Kidney epithelial cell (primary cell): ENCODE data around the gene UBE2D2. TPM values are rescaled to one million over a fixed set of nuclear protein-coding genes. Genes with fewer than 3 reads are reported as not detected.

Experiments
- DNase-seq: peaks from one replicate; pipeline ENCODE4 v3.0.0-alpha.2; 2010; ENCODE audit warnings: low read depth
- H3K27me3 ChIP-seq: 2 replicates; pipeline ENCODE4 v1.6.0; 2011; ENCODE audit warnings: low read length; ENCODE audit not compliant: control insufficient read depth, insufficient read depth
- H3K36me3 ChIP-seq: 2 replicates; pipeline ENCODE4 v1.5.1; 2011; ENCODE audit warnings: low read length; ENCODE audit not compliant: control insufficient read depth, insufficient read depth
- H3K4me3 ChIP-seq: 2 replicates; pipeline ENCODE4 v1.5.1; 2011; ENCODE audit warnings: low read depth, mild to moderate bottlenecking, control low read depth, low read length
- CTCF ChIP-seq: IDR thresholded peaks from 2 replicates; pipeline ENCODE4 v1.5.1; 2011; ENCODE audit warnings: mild to moderate bottlenecking, moderate library complexity, low read length, control low read depth, inconsistent platforms; ENCODE audit not compliant: insufficient read depth, poor library complexity, severe bottlenecking
- total RNA-seq: library from RNA; depleted of rRNA; stranded (reverse); fragments of >200 nt; gene quantifications from 2 replicates; pipeline ENCODE4 v1.2.3, GENCODE V29; 2015

Gene UBE2D2
- total RNA-seq, 1 donor from 2014 or later, result 120 TPM

GRCh38 chr5:139658928-139659667 lies 98.0 kb downstream of the UBE2D2 start:
- Histone ChIP-seq H3K36me3 (peaks cover 2% of the 10 kb centered on the region), H3K4me3 (peak overlapping the region; percentile 9), H3K27me3 (no peaks in the 10 kb centered on the region)
- DNase-seq, result no peak
- TF ChIP-seq CTCF, result no peak

GRCh38 chr5:139659695-139660101 lies 98.6 kb downstream of the UBE2D2 start:
- no peak for DNase-seq
- peak overlapping the region; percentile 9 for H3K4me3 ChIP-seq
- no peaks in the 10 kb centered on the region for H3K27me3 ChIP-seq
- peaks cover 2% of the 10 kb centered on the region for H3K36me3 ChIP-seq
- no peak for TF ChIP-seq CTCF

- no peak for TF ChIP-seq CTCF
- no peaks in the 10 kb centered on the region for H3K27me3 ChIP-seq
- DNase-seq, result no peak
- H3K36me3 ChIP-seq, result peaks cover 2% of the 10 kb centered on the region
- no peak overlapping the region for H3K4me3 ChIP-seq
These were observed 99.2 kb downstream of the UBE2D2 start for GRCh38 chr5:139660105-139660922.

GRCh38 chr5:139660923-139661814 lies 100.0 kb downstream of the UBE2D2 start:
- peak; percentile 74 for DNase-seq
- no peak for TF ChIP-seq CTCF
- no peak overlapping the region for H3K4me3 ChIP-seq

GRCh38 chr5:139662617-139663016 lies 101.5 kb downstream of the UBE2D2 start:
- no peaks in the 10 kb centered on the region for H3K36me3 ChIP-seq
- H3K27me3 ChIP-seq, result no peaks in the 10 kb centered on the region
- TF ChIP-seq CTCF, result no peak
- no peak overlapping the region for H3K4me3 ChIP-seq
- DNase-seq, result no peak

More at GRCh38 chr5:139660923-139661814, 100.0 kb downstream of the UBE2D2 start:
- Histone ChIP-seq H3K36me3 (peaks cover 2% of the 10 kb centered on the region), H3K27me3 (no peaks in the 10 kb centered on the region)
